Measurements from ENCODE around the gene TMEM86B.

Gene TMEM86B

GRCh38 chr19:55223291-55224037, 5.1 kb downstream of the TMEM86B start:
- no peak overlapping the region for H3K4me3 ChIP-seq (ENCODE audit: low read depth in 1 of 2, low read length in 2 of 2)
- peaks cover 4 to 9% of the 10 kb centered on the region in 2 donors for H3K4me1 ChIP-seq (ENCODE audit: control insufficient read depth in 1 of 2, insufficient read depth in 2 of 2, low read length in 2 of 2)
- peaks cover 4 to 26% of the 10 kb centered on the region in 2 donors for H3K36me3 ChIP-seq (ENCODE audit: control insufficient read depth in 1 of 2, insufficient read depth in 2 of 2, low read length in 2 of 2)
- no peak overlapping the region for H3K9ac ChIP-seq (ENCODE audit: low read depth in 1 of 2, low read length in 2 of 2)
- peaks cover 0 to 2% of the 10 kb centered on the region in 2 donors for H3K9me3 ChIP-seq (ENCODE audit: control insufficient read depth in 1 of 2, low read length in 2 of 2)
- no peaks in the 10 kb centered on the region for H3K27me3 ChIP-seq (ENCODE audit: control insufficient read depth in 1 of 2, insufficient read depth in 2 of 2, low read length in 2 of 2)
- no peak overlapping the region for H3K27ac ChIP-seq (ENCODE audit: low read depth, low read length)

- Histone ChIP-seq H3K9ac (ENCODE audit: low read depth in 1 of 2, low read length in 2 of 2) (no peak overlapping the region), H3K36me3 (ENCODE audit: control insufficient read depth in 1 of 2, insufficient read depth in 2 of 2, low read length in 2 of 2) (peaks cover 3 to 4% of the 10 kb centered on the region in 2 donors), H3K4me1 (ENCODE audit: control insufficient read depth in 1 of 2, insufficient read depth in 2 of 2, low read length in 2 of 2) (peaks cover 7 to 12% of the 10 kb centered on the region in 2 donors), H3K27ac (ENCODE audit: low read depth, low read length) (no peak overlapping the region), H3K9me3 (ENCODE audit: control insufficient read depth in 1 of 2, low read length in 2 of 2) (peaks cover 0 to 2% of the 10 kb centered on the region in 2 donors), H3K4me3 (ENCODE audit: low read depth in 1 of 2, low read length in 2 of 2) (no peak overlapping the region), H3K27me3 (ENCODE audit: control insufficient read depth in 1 of 2, insufficient read depth in 2 of 2, low read length in 2 of 2) (no peaks in the 10 kb centered on the region)
These were observed 8.0 kb downstream of the TMEM86B start for GRCh38 chr19:55220525-55220924.

GRCh38 chr19:55216461-55217198, 11.9 kb downstream of the TMEM86B start:
- Histone ChIP-seq H3K27ac (ENCODE audit: low read depth, low read length) (peak overlapping the region; percentile 73), H3K4me3 (ENCODE audit: low read depth in 1 of 2, low read length in 2 of 2) (peak overlapping the region; percentile 79), H3K9ac (ENCODE audit: low read depth in 1 of 2, low read length in 2 of 2) (peak overlapping the region; percentile 57 to 71)

GRCh38 chr19:55213547-55213946, 15.0 kb downstream of the TMEM86B start:
- Histone ChIP-seq H3K4me1 (ENCODE audit: control insufficient read depth in 1 of 2, insufficient read depth in 2 of 2, low read length in 2 of 2) (peaks cover 16 to 21% of the 10 kb centered on the region in 2 donors), H3K4me3 (ENCODE audit: low read depth in 1 of 2, low read length in 2 of 2) (no peak overlapping the region), H3K27ac (ENCODE audit: low read depth, low read length) (no peak overlapping the region), H3K9ac (ENCODE audit: low read depth in 1 of 2, low read length in 2 of 2) (no peak overlapping the region), H3K9me3 (ENCODE audit: control insufficient read depth in 1 of 2, low read length in 2 of 2) (peaks cover 3 to 5% of the 10 kb centered on the region in 2 donors), H3K27me3 (ENCODE audit: control insufficient read depth in 1 of 2, insufficient read depth in 2 of 2, low read length in 2 of 2) (no peaks in the 10 kb centered on the region), H3K36me3 (ENCODE audit: control insufficient read depth in 1 of 2, insufficient read depth in 2 of 2, low read length in 2 of 2) (no peaks in the 10 kb centered on the region)

More at GRCh38 chr19:55216461-55217198, 11.9 kb downstream of the TMEM86B start:
- Histone ChIP-seq H3K9me3 (ENCODE audit: control insufficient read depth in 1 of 2, low read length in 2 of 2) (peaks cover 5% of the 10 kb centered on the region in 2 donors), H3K36me3 (ENCODE audit: control insufficient read depth in 1 of 2, insufficient read depth in 2 of 2, low read length in 2 of 2) (peaks cover 0 to 4% of the 10 kb centered on the region in 2 donors), H3K27me3 (ENCODE audit: control insufficient read depth in 1 of 2, insufficient read depth in 2 of 2, low read length in 2 of 2) (no peaks in the 10 kb centered on the region), H3K4me1 (ENCODE audit: control insufficient read depth in 1 of 2, insufficient read depth in 2 of 2, low read length in 2 of 2) (peaks cover 7 to 12% of the 10 kb centered on the region in 2 donors)

GRCh38 chr19:55212447-55212846, 16.1 kb downstream of the TMEM86B start:
- no peaks in the 10 kb centered on the region for H3K27me3 ChIP-seq (ENCODE audit: control insufficient read depth in 1 of 2, insufficient read depth in 2 of 2, low read length in 2 of 2)
- no peak overlapping the region for H3K4me3 ChIP-seq (ENCODE audit: low read depth in 1 of 2, low read length in 2 of 2)
- H3K9ac ChIP-seq (ENCODE audit: low read depth in 1 of 2, low read length in 2 of 2) = no peak overlapping the region
- H3K9me3 ChIP-seq (ENCODE audit: control insufficient read depth in 1 of 2, low read length in 2 of 2) = peaks cover 3 to 5% of the 10 kb centered on the region in 2 donors
- H3K36me3 ChIP-seq (ENCODE audit: control insufficient read depth in 1 of 2, insufficient read depth in 2 of 2, low read length in 2 of 2) = no peaks in the 10 kb centered on the region
- H3K27ac ChIP-seq (ENCODE audit: low read depth, low read length) = no peak overlapping the region
- H3K4me1 ChIP-seq (ENCODE audit: control insufficient read depth in 1 of 2, insufficient read depth in 2 of 2, low read length in 2 of 2) = peaks cover 16 to 21% of the 10 kb centered on the region in 2 donors

GRCh38 chr19:55209693-55210472, 18.7 kb downstream of the TMEM86B start:
- Histone ChIP-seq H3K4me1 (ENCODE audit: control insufficient read depth in 1 of 2, insufficient read depth in 2 of 2, low read length in 2 of 2) (peaks cover 9 to 10% of the 10 kb centered on the region in 2 donors), H3K36me3 (ENCODE audit: control insufficient read depth in 1 of 2, insufficient read depth in 2 of 2, low read length in 2 of 2) (peaks cover 4 to 7% of the 10 kb centered on the region in 2 donors), H3K27ac (ENCODE audit: low read depth, low read length) (peak overlapping the region; percentile 89), H3K27me3 (ENCODE audit: control insufficient read depth in 1 of 2, insufficient read depth in 2 of 2, low read length in 2 of 2) (no peaks in the 10 kb centered on the region), H3K9me3 (ENCODE audit: control insufficient read depth in 1 of 2, low read length in 2 of 2) (peaks cover 3 to 5% of the 10 kb centered on the region in 2 donors), H3K4me3 (ENCODE audit: low read depth in 1 of 2, low read length in 2 of 2) (peak overlapping the region; percentile 66 to 72), H3K9ac (ENCODE audit: low read depth in 1 of 2, low read length in 2 of 2) (peak overlapping the region; percentile 64 to 89)

- H3K9me3 ChIP-seq (ENCODE audit: control insufficient read depth in 1 of 2, low read length in 2 of 2) = peaks cover 3 to 5% of the 10 kb centered on the region in 2 donors
- H3K27me3 ChIP-seq (ENCODE audit: control insufficient read depth in 1 of 2, insufficient read depth in 2 of 2, low read length in 2 of 2) = no peaks in the 10 kb centered on the region
- H3K4me1 ChIP-seq (ENCODE audit: control insufficient read depth in 1 of 2, insufficient read depth in 2 of 2, low read length in 2 of 2) = peaks cover 9 to 10% of the 10 kb centered on the region in 2 donors
- peak within 1 kb of the TSS; percentile 66 to 72 for H3K4me3 ChIP-seq (ENCODE audit: low read depth in 1 of 2, low read length in 2 of 2)
- H3K27ac ChIP-seq (ENCODE audit: low read depth, low read length) = peak within 1 kb of the TSS; percentile 89
- H3K9ac ChIP-seq (ENCODE audit: low read depth in 1 of 2, low read length in 2 of 2) = peak within 1 kb of the TSS; percentile 77 to 89
- H3K36me3 ChIP-seq (ENCODE audit: control insufficient read depth in 1 of 2, insufficient read depth in 2 of 2, low read length in 2 of 2) = peaks cover 9 to 15% of the 10 kb centered on the region in 2 donors
These were observed 19.5 kb downstream of the TMEM86B start, which contains the start of gene PTPRH for GRCh38 chr19:55208880-55209692. Gene PTPRH (minus strand): TSS chr19:55209501. CDS start chr19:55209433, 68 bp downstream.

- peaks cover 10 to 29% of the 10 kb centered on the region in 2 donors for H3K36me3 ChIP-seq (ENCODE audit: control insufficient read depth in 1 of 2, insufficient read depth in 2 of 2, low read length in 2 of 2)
- peak overlapping the region; percentile 60 to 84 for H3K9ac ChIP-seq (ENCODE audit: low read depth in 1 of 2, low read length in 2 of 2)
- H3K4me3 ChIP-seq (ENCODE audit: low read depth in 1 of 2, low read length in 2 of 2) = peak overlapping the region; percentile 70 to 77
- H3K9me3 ChIP-seq (ENCODE audit: control insufficient read depth in 1 of 2, low read length in 2 of 2) = no peaks in the 10 kb centered on the region
- H3K4me1 ChIP-seq (ENCODE audit: control insufficient read depth in 1 of 2, insufficient read depth in 2 of 2, low read length in 2 of 2) = peaks cover 9 to 10% of the 10 kb centered on the region in 2 donors
- peak overlapping the region; percentile 89 for H3K27ac ChIP-seq (ENCODE audit: low read depth, low read length)
- no peaks in the 10 kb centered on the region for H3K27me3 ChIP-seq (ENCODE audit: control insufficient read depth in 1 of 2, insufficient read depth in 2 of 2, low read length in 2 of 2)
These were observed 21.7 kb downstream of the TMEM86B start for GRCh38 chr19:55206664-55207500.
